Embryonic facial prominence (tissue), 1 donor: Measurements from ENCODE around the gene CCNYL1.

Experiments used
- DNase-seq: peaks from one replicate; pipeline ENCODE4 v3.0.0-alpha.2; 2016; ENCODE audit errors: extremely low spot score

The CCNYL1 gene

DNA sequence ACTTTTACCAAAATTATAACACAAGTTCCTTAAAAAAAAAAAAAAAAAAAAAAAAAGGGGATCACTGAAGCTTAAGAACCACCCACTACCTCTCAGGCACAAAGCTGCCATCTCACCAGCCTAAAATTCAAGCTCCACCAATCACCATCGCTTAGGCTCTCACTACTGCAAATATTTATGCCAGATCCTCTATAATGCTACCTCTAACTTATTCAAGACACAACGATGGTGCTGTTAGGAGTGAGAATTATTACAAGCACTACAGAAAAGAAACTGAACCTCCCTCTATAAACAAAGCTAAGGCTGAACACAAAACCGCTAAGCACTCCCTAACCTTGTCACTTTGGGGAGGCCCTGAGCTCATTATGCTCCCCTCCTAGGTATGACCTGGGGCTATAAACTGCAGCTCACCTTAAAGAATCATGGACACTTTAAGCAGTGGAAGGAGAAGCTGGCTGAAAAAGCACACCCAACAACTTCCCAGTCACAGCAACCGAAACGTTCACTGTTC, 54.7 kb downstream of the CCNYL1 start:
- no peak for DNase-seq

DNA sequence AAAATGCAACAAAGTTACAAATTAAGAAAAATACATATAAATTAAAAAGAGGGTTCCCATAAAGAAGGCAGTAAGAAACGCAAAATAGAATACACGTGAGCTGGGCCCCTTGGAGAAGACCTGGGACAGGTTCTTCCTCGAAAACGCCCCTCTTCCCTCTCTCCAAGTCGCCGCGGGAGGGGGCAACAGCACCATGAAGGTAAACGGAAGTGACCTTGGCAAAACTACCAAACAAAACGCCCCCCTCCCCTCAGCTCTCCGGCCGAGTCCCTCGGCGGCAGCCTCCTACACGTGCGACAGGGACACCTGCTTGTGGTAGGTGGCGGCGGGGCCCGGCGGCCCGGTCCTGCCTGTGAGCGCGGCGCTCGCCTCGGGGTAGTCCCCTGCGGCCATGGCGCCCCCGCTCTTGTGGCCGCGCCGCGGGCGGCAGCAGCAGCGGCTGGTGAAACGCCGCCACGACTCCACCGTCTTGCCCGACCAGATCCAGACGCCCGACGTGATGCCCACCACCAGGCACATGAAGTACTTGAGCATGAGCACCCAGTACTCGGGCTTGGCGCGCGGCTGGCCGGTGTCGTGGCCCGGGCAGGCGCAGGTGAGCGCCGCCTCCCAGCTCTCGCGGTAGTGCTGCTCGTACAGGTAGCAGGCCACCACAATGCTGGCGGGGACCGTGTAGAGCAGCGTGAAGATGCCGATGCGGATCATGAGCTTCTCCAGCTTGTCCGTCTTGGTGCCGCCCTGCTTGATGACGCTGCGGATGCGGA, 55.4 kb downstream of the CCNYL1 start:
- DNase-seq = no peak

DNA sequence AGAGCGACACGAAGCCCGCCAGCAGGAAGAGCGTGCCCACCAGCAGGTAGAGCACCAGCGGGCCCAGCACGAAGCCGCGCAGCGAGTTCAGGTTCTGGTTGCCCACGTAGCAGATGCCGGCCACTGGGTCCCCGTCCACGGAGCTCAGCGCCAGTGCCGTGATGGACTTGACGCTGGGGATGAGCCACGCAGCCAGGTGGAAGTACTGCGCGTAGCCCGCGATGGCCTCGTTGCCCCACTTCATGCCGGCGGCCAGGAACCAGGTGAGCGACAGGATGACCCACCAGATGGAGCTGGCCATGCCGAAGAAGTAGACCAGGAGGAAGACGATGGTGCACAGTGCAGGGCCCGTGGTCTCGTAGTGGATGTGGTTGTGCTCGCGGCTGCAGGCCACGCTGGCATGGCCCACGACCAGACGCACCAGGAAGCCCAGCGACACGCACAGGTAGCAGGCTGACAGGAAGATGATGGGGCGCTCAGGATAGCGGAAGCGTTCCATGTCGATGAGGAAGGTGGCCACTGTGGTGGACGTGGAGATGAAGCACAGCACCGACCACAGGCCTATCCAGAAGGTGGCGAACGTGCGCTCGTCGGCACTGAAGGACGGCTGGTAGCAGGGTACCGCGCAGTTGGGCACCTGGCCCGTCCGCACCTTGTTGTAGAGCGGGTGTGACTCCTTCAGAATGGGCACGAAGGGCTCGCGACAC, 56.2 kb downstream of the CCNYL1 start:
- DNase-seq = no peak

DNA sequence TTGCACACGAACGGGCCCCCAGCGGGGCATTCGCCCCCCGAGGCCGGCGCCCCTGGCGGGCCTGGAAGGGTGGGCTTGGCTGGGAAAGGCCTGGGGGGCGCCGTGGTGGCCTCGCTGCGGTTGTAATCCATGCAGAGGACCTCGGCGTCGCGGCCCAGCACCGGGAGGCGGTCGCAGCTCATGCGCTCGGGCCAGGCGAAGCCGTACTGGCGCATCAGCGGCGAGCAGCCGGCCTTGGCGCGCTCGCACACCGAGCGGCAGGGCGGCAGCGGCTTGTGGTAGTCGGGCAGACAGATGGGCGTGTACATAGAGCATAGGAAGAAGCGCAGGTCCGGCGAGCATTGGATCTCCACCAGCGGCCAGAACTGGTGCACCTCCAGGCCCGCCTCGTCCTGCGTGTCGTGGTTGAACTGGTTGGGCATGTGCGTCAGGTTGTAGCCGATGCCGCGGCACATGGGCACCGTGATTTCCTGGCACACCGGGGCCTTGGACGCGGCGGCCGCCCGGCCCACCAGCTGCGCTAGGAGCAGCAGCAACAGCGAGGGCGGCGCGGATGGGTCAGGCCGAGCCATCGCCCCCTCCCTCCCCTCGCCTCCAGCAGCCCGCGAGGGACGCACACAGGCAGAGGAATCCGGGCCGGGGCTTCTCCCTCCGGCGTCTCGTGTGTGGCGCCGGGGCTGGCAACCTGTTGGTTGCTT, 56.9 kb downstream of the CCNYL1 start:
- no peak for DNase-seq

DNA sequence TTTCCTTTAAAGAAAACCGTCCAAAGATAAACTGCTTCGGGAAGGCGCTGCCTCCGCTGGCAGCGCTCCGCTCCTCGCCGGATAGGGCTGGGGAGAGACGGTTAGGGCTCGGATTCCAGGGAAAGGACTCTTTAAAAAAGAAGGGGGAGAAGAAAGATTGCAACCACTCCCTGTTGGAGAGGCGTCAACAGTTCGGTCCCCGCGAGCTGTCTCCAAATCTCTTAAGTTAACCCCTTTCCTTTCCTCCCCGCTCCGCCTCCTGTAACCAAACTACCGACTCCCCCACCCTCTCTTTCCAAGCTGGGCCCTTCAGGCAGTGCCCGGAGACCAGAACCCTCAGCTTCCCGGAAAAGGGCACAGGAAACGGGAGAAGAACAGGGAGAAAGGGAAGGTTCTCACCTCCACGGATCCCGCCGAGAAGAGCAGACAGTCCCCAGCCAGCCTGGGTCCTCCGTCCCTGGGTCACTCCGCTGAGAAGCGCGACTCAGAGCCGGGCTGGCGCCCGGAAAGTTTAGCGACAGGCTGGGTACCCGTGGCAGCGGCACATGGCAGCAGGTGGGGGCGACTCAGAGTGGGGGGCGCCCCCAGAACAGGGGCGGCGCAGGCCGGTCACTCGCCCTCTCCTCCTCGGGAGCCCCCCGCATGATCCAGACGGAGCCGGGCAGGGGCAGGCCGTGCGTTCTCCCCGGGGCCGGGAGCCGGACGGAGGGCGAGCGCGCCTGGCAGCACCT, 57.6 kb downstream of the CCNYL1 start:
- DNase-seq = no peak

DNA sequence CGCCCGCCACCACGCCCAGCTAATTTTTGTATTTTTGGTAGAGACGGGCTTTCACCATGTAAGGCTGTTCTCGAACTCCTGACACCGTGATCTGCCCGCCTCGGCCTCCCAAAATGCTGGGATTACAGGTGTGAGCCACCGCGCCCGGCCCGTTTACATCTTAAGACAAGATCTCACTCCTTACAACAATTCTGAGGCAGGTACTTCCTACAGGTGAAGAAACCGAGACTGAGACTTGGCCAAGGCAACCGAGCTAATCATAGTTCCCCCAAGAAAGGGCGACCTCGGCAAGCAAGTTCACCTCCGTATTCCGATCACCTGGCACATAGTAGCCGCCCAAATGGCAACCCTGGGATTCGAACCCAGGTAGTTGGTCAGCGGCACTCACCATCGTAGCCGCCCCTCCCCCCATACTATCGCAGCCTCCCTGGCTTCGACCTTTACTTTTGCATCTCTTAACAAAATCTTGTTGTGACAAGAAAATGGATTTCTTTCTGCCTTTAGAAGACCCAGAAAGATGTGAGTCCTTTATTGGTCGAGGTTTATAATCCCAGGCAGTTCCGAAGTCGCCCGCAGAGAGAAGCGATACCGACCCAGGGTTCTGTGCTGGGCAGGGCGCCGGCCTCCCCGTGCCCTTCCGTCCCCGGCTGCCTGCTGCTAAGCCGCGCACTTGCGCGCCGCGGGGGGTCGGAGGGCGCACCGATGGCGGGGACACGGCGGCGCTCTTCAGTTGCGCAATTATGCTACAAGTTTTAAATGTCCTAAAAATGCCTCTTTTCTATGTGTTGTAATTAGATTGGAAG, 59.4 kb downstream of the CCNYL1 start:
- no peak for DNase-seq

DNA sequence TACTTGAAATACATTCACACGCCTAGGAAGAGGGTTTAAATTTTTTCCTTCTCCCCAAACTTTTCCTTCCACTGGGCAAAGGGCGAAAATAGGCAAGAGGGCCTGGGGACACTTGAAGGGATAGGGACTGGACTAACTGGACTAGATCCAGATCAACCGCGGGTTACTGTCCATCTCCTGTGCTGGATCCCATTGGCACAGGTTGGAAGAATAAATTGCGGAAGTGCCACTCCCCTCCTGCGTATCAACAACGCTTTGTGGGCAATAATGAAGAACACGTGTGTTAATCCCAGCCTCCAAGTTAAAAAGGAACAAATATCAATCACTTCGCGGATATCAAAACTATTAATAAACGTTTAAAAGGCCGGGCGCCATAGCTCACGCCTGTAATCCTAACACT, 60.0 kb downstream of the CCNYL1 start:
- no peak for DNase-seq

DNA sequence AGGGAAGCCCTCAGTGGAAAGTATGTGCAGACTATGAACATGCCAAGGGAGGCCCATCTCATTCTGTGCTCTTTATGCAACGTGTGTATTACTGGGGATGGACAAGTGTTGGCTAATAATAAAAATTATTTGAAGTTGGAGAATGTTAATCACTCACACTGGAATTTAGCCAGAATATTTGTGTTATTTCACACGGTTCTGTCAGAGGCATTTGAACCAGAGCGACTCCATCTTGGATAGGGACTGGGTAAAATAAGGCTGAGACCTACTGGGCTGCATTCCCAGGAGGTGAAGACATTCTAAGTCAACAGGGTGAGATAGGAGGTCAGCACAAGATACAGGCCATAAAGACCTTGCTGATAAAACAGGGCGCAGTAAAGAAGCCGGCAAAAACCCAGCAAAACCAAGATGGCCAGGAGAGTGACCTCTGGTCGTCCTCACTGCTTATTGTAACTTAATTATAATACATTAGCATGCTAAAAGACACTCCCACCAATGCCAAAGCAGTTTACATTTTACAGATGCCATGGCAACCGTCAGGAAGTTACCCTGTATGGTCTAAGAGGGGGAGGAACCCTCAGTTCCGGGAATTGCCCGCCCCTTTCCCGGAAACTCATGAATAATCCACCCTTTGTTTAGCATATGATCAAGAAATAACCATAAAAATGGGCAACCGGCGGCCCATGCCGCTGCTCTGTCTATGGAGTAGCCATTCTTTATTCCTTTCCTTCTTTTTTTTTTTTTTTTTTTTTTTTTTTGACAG, 60.8 kb downstream of the CCNYL1 start:
- no peak for DNase-seq

DNA sequence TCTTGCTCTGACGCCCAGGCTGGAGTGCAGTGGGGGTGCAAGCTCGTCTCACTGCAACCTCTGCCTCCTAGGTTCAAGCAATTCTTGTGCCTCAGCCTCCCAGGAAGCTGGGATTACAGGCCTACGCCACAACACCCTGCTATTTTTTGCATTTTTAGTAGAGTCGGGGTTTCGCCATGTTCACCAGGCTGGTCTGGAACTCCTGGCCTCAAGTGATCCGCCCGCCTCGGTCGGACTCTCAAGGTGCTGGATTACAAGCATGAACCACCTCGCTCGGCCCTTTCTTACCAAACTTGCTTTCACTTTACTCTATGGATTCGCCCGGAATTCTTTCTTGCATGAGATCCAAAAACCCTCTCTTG, 61.4 kb downstream of the CCNYL1 start:
- DNase-seq = no peak

DNA sequence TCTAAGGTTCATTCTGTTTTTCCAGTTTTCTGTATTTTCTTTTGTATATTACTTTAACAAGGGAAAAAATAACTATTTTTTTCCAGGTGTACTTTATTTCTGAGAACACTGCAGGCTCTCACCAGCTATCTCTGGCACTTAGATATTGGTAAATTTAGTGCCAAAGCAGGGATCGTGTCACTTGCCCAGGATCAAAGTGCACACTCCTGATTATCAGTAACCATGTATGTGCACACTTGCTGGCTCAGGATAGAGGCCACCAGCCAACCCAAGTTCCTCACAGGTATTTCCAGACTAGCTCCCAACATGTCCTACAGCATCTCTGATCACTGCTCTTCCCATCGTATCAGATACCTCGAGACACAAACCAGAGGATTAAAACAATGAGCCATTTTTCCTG, 64.0 kb downstream of the CCNYL1 start:
- DNase-seq = no peak

DNA sequence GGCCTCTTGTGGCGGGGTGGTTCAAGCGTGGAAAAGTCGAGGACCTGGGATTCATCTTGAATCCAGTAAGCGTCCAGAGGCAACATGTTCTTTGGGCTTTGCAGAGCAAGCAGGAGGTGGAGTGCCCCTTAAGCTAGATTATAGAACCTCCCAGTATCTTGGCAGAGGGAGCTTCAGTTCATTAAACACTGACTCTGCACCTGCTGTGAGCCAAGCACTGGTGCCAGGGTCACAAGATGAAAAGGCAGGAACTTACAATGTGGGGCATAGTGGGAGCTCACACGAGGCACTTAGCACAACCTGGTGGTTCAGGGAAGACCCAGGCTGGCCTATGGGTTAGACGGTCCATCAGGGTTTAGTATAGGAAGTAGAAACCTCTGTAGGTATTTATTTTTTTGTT, 65.7 kb downstream of the CCNYL1 start:
- no peak for DNase-seq

DNA sequence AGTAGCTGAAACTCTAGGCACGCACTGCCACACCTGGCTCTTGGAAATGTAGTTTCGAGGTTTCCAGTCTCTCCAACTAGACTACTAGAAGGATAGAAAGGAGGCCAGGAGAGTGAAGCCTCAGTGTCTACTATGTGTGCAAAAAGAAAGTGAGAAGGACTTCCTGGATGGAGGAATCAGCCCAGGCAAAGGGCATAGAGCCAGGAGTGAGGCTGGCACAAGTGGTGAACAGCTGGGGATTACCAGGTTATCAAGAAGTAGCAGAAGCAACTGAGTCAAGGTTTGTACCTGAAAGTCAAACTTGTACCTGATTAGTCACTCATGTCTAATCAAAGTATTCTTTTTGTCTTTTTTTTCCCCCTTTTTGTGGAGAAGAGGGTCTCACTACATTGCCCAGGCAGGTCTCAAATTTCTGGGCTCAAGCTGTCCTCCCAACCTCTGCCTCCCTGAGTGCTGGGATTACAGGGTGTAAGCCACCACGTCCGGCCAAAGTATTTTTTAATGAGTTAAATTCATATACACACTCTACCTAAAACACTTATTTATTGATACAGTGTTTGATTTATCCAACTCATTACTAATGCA, 67.0 kb downstream of the CCNYL1 start:
- no peak for DNase-seq

DNA sequence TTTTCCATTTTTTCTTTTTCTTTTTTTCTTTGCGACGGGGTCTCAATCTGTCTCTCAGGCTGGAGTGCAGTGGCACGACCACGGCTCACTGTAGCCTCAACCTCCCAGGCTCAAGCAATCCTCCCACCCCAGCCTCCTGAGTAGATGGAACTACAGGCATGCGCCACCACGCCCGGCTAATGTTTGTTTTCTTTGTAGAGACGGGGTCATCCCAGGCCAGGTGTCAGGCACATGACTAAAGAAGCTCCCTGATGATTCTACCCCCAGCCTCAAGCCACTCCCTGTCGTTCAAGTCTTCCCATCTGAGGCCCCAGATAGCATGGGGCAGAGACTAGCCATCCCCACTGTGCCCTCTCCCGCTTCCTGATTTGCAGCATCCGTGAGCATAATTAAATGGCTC, 68.1 kb downstream of the CCNYL1 start:
- no peak for DNase-seq

DNA sequence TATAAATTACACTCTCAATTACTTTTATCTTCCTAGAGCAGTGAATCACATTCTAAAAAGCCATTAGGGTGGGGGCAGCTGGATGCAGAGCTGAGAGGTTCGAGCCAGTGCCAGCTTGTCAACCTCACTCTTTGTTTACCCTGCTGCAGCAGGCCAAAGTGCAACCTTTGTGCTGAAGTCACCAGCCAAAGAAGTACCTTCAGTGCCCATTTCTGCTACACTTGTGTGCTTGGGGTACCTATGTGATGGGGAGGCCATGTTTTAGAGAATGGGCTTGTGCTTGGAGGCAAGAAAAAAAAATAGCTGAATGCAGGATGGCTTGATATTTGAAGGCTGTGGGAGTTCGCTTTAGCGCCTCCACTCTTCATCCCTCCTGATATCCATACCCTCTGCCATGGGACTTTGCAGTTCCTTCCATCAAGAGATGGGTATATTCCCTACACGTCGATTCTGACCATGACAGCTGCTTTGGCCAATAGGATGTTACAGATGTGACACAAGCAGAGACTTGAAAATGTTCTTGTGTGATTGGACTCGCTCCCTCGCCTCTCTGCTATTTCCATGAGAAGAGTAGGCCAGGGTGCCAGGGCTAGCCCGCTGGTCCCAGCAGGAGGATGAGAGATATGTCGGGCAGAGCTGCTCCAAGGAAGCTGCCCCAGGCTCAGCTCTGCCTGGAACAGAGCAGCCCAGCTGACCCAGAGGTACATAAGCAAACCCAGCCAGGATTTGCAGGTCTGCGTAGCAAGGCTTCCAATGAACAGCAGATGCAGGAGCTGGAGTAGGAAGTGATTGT, 71.0 kb downstream of the CCNYL1 start:
- DNase-seq = no peak

DNA sequence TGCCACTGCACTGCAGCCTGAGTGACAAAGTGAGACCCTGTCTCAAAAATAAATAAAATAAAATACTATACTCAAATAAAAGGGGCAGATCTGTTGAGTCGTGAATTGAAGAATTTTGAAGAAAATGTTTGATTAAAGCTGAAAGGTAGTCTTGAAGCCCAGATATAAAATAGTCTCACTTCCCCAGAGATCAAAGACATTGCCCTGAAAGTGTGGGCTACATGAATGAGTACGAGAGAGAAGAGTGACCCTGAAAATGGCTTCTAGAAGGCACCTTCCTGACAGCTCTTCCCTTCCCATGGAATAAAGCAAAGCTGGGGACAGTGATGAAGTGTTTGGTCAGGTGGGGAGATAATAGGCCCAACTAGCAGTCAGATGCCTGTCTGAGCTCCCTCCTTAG, 72.1 kb downstream of the CCNYL1 start:
- DNase-seq = no peak

DNA sequence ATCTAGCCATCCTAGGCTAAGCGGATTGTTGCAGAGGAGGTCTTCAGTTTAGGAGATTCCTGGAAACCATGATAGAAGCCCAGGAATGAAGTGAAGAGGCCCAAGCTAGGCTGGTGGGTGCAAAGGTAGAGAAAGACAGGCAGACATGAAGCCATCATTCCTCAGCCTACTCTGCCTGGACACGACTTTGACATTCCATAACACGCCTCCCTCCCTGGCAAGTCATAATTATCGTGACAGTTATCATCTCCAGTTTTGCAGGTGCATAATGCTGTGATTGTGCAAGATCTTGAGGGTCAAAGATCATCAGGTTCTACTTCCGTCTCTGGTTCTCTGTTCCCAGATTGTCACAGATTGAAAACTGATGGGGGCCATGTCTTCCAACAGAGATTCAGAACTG, 73.5 kb downstream of the CCNYL1 start:
- DNase-seq = no peak

DNA sequence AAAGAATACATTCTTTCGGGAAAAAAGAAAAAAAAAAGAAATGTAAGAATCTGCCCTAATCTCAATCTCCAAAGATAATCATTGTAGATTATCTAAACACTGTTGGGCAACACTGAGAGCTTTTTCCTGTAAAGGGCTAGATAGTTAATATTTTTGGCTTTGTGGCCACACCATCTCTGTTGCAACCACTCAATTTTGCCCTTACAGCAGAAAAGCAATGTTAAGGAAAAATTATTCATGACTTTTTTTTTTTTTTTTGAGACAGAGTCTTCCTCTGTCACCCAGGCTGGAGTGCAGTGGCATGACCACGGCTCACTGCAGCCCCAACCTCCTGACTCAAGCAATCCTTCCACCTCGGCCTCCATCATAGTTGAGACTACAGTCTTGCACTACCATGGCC, 75.6 kb downstream of the CCNYL1 start:
- DNase-seq = no peak

DNA sequence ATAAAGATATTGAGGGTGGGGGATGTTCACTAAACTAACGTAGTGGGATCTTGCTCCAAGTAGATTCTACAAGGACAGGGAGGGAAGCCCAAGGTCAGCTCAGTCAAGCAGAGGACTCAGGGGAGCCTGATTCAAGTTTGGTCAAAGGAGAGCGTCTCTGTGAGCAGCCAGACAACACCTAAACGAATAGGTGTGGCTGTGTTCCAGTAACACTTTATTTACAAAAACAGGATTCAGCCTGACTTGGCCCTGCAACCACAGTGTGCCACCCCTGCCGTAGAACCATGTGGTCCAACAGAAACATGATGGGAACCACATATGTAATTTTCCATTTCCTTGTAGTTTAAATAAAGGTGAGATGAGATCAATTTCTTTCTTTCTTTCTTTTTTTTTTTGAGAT, 76.4 kb downstream of the CCNYL1 start:
- DNase-seq = no peak

DNA sequence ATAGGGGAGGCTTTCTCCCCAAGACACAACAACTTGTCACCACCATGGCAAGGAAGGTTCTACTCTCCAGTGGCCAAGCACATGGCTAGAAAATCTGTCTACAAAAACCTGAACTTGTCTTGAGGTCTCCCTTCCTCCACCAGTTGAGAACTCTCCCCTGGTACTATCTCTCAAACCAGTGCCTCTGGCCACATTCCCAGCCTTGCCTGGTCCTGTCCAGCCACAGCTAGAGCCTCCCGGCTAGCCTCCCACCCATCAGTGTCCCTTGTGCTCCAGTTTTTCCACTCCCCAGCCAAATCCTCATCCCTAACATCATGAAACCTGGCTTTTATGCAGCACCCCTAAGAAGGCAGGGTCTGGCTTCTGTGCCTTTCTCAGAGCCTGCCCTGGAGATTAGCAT, 79.5 kb downstream of the CCNYL1 start:
- no peak for DNase-seq
